SKM-1 (cell line): ENCODE results near the gene ST7L.

Experiments used
- DNase-seq: peaks from one replicate; lab custom pipeline; 2025; ENCODE audit not compliant: unreplicated experiment; lab: John Stamatoyannopoulos, UW

Gene ST7L

GRCh38 chr1:112546076-112546475, 72.9 kb downstream of the ST7L start:
- no peak for DNase-seq

- no peak for DNase-seq
Measured at GRCh38 chr1:112544751-112545150, 74.2 kb downstream of the ST7L start.

GRCh38 chr1:112544011-112544688, 74.8 kb downstream of the ST7L start:
- no peak for DNase-seq

- DNase-seq = no peak
Measured at GRCh38 chr1:112542206-112542973, 76.6 kb downstream of the ST7L start.

- DNase-seq = no peak
Measured at GRCh38 chr1:112541299-112541698, 77.6 kb downstream of the ST7L start.

GRCh38 chr1:112540226-112540794, 78.6 kb downstream of the ST7L start:
- DNase-seq = no peak

- no peak for DNase-seq
Measured at GRCh38 chr1:112538883-112539282, 80.1 kb downstream of the ST7L start.

GRCh38 chr1:112537456-112537855, 81.5 kb downstream of the ST7L start:
- no peak for DNase-seq

- no peak for DNase-seq
Measured at GRCh38 chr1:112536561-112536960, 82.4 kb downstream of the ST7L start.

- DNase-seq = no peak
Measured at GRCh38 chr1:112533029-112533428, 85.9 kb downstream of the ST7L start.

GRCh38 chr1:112532064-112532463, 86.9 kb downstream of the ST7L start:
- DNase-seq = no peak

- no peak for DNase-seq
Measured at GRCh38 chr1:112530832-112531231, 88.1 kb downstream of the ST7L start.

- DNase-seq = no peak
Measured at GRCh38 chr1:112529301-112529700, 89.6 kb downstream of the ST7L start.

GRCh38 chr1:112528076-112528475, 90.9 kb downstream of the ST7L start:
- DNase-seq = no peak

- no peak for DNase-seq
Measured at GRCh38 chr1:112527266-112528010, 91.5 kb downstream of the ST7L start.

- DNase-seq = no peak
Measured at GRCh38 chr1:112524986-112525385, 94.0 kb downstream of the ST7L start.

GRCh38 chr1:112524251-112524650, 94.7 kb downstream of the ST7L start:
- DNase-seq = no peak

- no peak for DNase-seq
Measured at GRCh38 chr1:112522621-112523020, 96.3 kb downstream of the ST7L start.

GRCh38 chr1:112520166-112520565, 98.8 kb downstream of the ST7L start:
- DNase-seq = no peak

- no peak for DNase-seq
Measured at GRCh38 chr1:112518186-112518585, 100.8 kb downstream of the ST7L start.

GRCh38 chr1:112517646-112518045, 101.3 kb downstream of the ST7L start:
- DNase-seq = no peak

- DNase-seq = no peak
Measured at GRCh38 chr1:112517231-112517630, 101.7 kb downstream of the ST7L start.
